OCI-LY3 (cell line): ENCODE data around the gene PHACTR3.

ENCODE experiments used
- H2AFZ ChIP-seq: fragments of 200-600, 300-600 bp; shearing (Covaris generic); 2 replicates; pipeline ENCODE4 v1.6.0; 2014; ENCODE audit warnings: antibody characterized with exemption, low read depth, low read length
- H3K27ac ChIP-seq: fragments of 200-600, 300-600 bp; sonication (generic); 2 replicates; pipeline ENCODE4 v1.5.1; 2014; ENCODE audit warnings: mild to moderate bottlenecking, low read length, moderate library complexity, mixed read lengths
- H3K27me3 ChIP-seq: fragments of 200-600, 300-600 bp; sonication (generic); 2 replicates; pipeline ENCODE4 v1.6.1; 2014; ENCODE audit warnings: low read depth, low read length, mixed read lengths
- H3K36me3 ChIP-seq: fragments of 200-600, 300-600 bp; sonication (generic); replicated peaks from 2 replicates; pipeline ENCODE3; 2014; ENCODE audit warnings: low read depth, low read length, mixed read lengths
- H3K4me1 ChIP-seq: fragments of 300-600, 200-600 bp; sonication (generic); 2 replicates; pipeline ENCODE4 v1.6.1; 2014; ENCODE audit warnings: low read length, mixed read lengths
- H3K4me2 ChIP-seq: fragments of 200-600, 300-600 bp; sonication (generic); 2 replicates; pipeline ENCODE4 v1.6.1; 2014; ENCODE audit warnings: low read length, mixed read lengths
- H3K4me3 ChIP-seq: fragments of 300-600, 200-600 bp; sonication (generic); 2 replicates; pipeline ENCODE4 v1.5.1; 2014; ENCODE audit warnings: antibody characterized with exemption, mild to moderate bottlenecking, low read length, moderate library complexity
- H3K79me2 ChIP-seq: fragments of 300-600, 200-600 bp; shearing (Covaris generic); 2 replicates; pipeline ENCODE4 v1.6.1; 2014; ENCODE audit warnings: mild to moderate bottlenecking, low read length, mixed read lengths
- H3K9ac ChIP-seq: fragments of 300-600, 200-600 bp; shearing (Covaris generic); 2 replicates; pipeline ENCODE4 v1.6.0; 2014; ENCODE audit warnings: mild to moderate bottlenecking, low read length, moderate library complexity
- H3K9me3 ChIP-seq: fragments of 200-600, 300-600 bp; shearing (Covaris generic); 2 replicates; pipeline ENCODE4 v1.6.1; 2014; ENCODE audit warnings: low read length, mixed read lengths; ENCODE audit not compliant: insufficient read depth
- H4K20me1 ChIP-seq: fragments of 200-600, 300-600 bp; sonication (generic); 2 replicates; pipeline ENCODE4 v1.6.1; 2016; ENCODE audit warnings: low read length, mixed read lengths; ENCODE audit not compliant: insufficient read depth
- CTCF ChIP-seq: fragments of 200-600, 300-600 bp; sonication (generic); IDR thresholded peaks from 2 replicates; pipeline ENCODE4 v1.5.1; 2014; ENCODE audit warnings: antibody characterized with exemption, low read length, low read depth
- EZH2phosphoT487 ChIP-seq: fragments of 200-600 bp; shearing (Covaris generic); IDR thresholded peaks from 2 replicates; pipeline ENCODE4 v1.6.1; 2018; ENCODE audit warnings: antibody characterized with exemption, mixed run types, low read depth

The PHACTR3 gene

GRCh38 chr20:59628171-59628570, 23.8 kb downstream of the PHACTR3 start:
- no peaks in the 10 kb centered on the region for H3K36me3 ChIP-seq
- no peak overlapping the region for H3K27ac ChIP-seq
- H4K20me1 ChIP-seq: no peaks in the 10 kb centered on the region
- no peak overlapping the region for H3K4me3 ChIP-seq
- H3K4me2 ChIP-seq: no peak overlapping the region
- TF ChIP-seq CTCF (no peak), EZH2phosphoT487 (no peak)
- no peak overlapping the region for H2AFZ ChIP-seq
- no peaks in the 10 kb centered on the region for H3K79me2 ChIP-seq
- H3K27me3 ChIP-seq: peaks cover 16% of the 10 kb centered on the region; the same call in 1 of the 2 replicates
- H3K4me1 ChIP-seq: no peaks in the 10 kb centered on the region
- no peak overlapping the region for H3K9ac ChIP-seq
- H3K9me3 ChIP-seq: no peaks in the 10 kb centered on the region

- Histone ChIP-seq H3K79me2 (no peaks in the 10 kb centered on the region), H3K4me1 (no peaks in the 10 kb centered on the region), H3K4me2 (no peak overlapping the region), H3K36me3 (no peaks in the 10 kb centered on the region), H3K4me3 (no peak overlapping the region), H3K27me3 (peaks cover 14% of the 10 kb centered on the region; the same call in 1 of the 2 replicates), H4K20me1 (no peaks in the 10 kb centered on the region), H3K9ac (no peak overlapping the region), H3K9me3 (no peaks in the 10 kb centered on the region), H2AFZ (no peak overlapping the region), H3K27ac (no peak overlapping the region)
- TF ChIP-seq CTCF (no peak), EZH2phosphoT487 (no peak)
Measured at GRCh38 chr20:59629141-59630045, 25.1 kb downstream of the PHACTR3 start.

GRCh38 chr20:59630526-59630925, 26.2 kb downstream of the PHACTR3 start:
- Histone ChIP-seq H3K27me3 (peaks cover 14% of the 10 kb centered on the region; the same call in 1 of the 2 replicates), H2AFZ (no peak overlapping the region), H3K9ac (no peak overlapping the region), H3K4me1 (no peaks in the 10 kb centered on the region), H3K9me3 (no peaks in the 10 kb centered on the region), H4K20me1 (no peaks in the 10 kb centered on the region), H3K36me3 (no peaks in the 10 kb centered on the region), H3K4me2 (no peak overlapping the region), H3K27ac (no peak overlapping the region), H3K79me2 (no peaks in the 10 kb centered on the region), H3K4me3 (no peak overlapping the region)
- TF ChIP-seq CTCF (no peak), EZH2phosphoT487 (no peak)

GRCh38 chr20:59631751-59632540, 27.6 kb downstream of the PHACTR3 start:
- Histone ChIP-seq H4K20me1 (no peaks in the 10 kb centered on the region), H3K79me2 (no peaks in the 10 kb centered on the region), H3K4me2 (no peak overlapping the region), H3K4me3 (no peak overlapping the region), H3K4me1 (no peaks in the 10 kb centered on the region), H3K27me3 (peaks cover 11% of the 10 kb centered on the region; the same call in 1 of the 2 replicates), H3K27ac (no peak overlapping the region), H3K36me3 (no peaks in the 10 kb centered on the region), H2AFZ (no peak overlapping the region), H3K9me3 (no peaks in the 10 kb centered on the region), H3K9ac (no peak overlapping the region)
- no peak for TF ChIP-seq CTCF
- no peak for TF ChIP-seq EZH2phosphoT487
